GM18508 (cell line): ENCODE results near the gene ARHGEF17.

ENCODE experiments used
- ATAC-seq: cut with Tn5 transposase; IDR thresholded peaks from one replicate; pipeline ENCODE4 v1.9.1; 2021; ENCODE audit warnings: moderate number of reproducible peaks; ENCODE audit not compliant: insufficient read depth, unreplicated experiment

ARHGEF17 gene

GRCh38 chr11:73312036-73312435 lies 4.0 kb downstream of the ARHGEF17 start:
- ATAC-seq, result no peak

- no peak for ATAC-seq
Observed at GRCh38 chr11:73312851-73313327, 4.8 kb downstream of the ARHGEF17 start.

- ATAC-seq, result no peak
Observed at GRCh38 chr11:73313652-73314051, 5.6 kb downstream of the ARHGEF17 start.

GRCh38 chr11:73314117-73314961 lies 6.3 kb downstream of the ARHGEF17 start:
- ATAC-seq, result no peak

- ATAC-seq, result no peak
Observed at GRCh38 chr11:73315293-73316020, 7.4 kb downstream of the ARHGEF17 start.

- no peak for ATAC-seq
Observed at GRCh38 chr11:73316422-73316821, 8.3 kb downstream of the ARHGEF17 start.

- ATAC-seq, result no peak
Observed at GRCh38 chr11:73317373-73317772, 9.3 kb downstream of the ARHGEF17 start.

- no peak for ATAC-seq
Observed at GRCh38 chr11:73317803-73318202, 9.7 kb downstream of the ARHGEF17 start.

GRCh38 chr11:73318501-73319011 lies 10.5 kb downstream of the ARHGEF17 start:
- ATAC-seq, result no peak

- no peak for ATAC-seq
Observed at GRCh38 chr11:73320763-73321603, 12.9 kb downstream of the ARHGEF17 start.

GRCh38 chr11:73321604-73322381 lies 13.7 kb downstream of the ARHGEF17 start:
- no peak for ATAC-seq

- ATAC-seq, result no peak
Observed at GRCh38 chr11:73322382-73323306, 14.6 kb downstream of the ARHGEF17 start.

- no peak for ATAC-seq
Observed at GRCh38 chr11:73323464-73323863, 15.4 kb downstream of the ARHGEF17 start.

- ATAC-seq, result no peak
Observed at GRCh38 chr11:73324116-73324515, 16.0 kb downstream of the ARHGEF17 start.

GRCh38 chr11:73324665-73325035 lies 16.6 kb downstream of the ARHGEF17 start:
- ATAC-seq, result no peak

- peak; percentile 45 for ATAC-seq
Observed at GRCh38 chr11:73325036-73325981, 17.2 kb downstream of the ARHGEF17 start.
